ENCODE results near the gene CFAP300. TPM values are rescaled to one million over a fixed set of nuclear protein-coding genes. Genes with fewer than 3 reads are reported as not detected.

CFAP300 gene
- total and polyA plus RNA-seq, 2 experiments from 2014 or later, result 1.5 to 2.9 TPM

DNA sequence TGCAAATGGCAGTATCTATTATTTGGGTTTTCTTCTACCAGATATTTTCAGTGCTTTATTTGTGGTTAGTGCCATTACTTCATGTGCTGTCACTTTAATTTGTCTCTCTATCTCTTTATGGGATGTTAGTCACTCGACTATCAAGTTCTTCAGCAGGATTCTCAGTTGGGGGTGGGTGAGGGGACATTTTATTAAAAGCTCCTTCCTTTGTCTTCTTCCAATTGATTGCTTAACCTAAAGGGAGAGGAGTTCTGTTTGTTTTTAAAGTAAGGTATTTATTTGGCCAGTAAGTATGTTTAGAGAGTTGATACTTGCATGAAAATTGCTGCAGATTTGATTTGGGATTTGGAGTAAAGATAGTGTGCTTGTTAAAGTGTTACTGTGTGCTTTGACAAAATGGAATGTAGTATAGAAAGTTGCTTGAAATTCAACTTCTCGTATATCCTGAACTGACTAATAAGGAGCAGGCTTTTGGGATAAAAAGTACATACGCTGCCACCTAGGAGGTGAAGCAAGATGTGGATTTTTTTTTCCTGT, 73.3 kb downstream of the CFAP300 start:
- Histone ChIP-seq H3K27ac (peak overlapping the region; percentile 56), H3K4me2 (peak overlapping the region; percentile 64), H3K4me1 (ENCODE audit: insufficient read depth) (peaks cover 61% of the 10 kb centered on the region), H3K9me2 (replicated peaks; ENCODE audit: insufficient read depth) (no peaks in the 10 kb centered on the region), H3K27me3 (no peaks in the 10 kb centered on the region), H2AFZ (no peak overlapping the region), H3K79me2 (peaks cover 97% of the 10 kb centered on the region), H3K9me3 (ENCODE audit: low read depth) (peaks cover 5% of the 10 kb centered on the region), H4K20me1 (ENCODE audit: insufficient read depth, poor library complexity, severe bottlenecking) (peaks cover 59% of the 10 kb centered on the region), H3K4me3 (no peak overlapping the region), H3K36me3 (replicated peaks; ENCODE audit: insufficient read depth, low read depth) (peaks cover 4% of the 10 kb centered on the region)
- no peak for DNase-seq (ENCODE audit: low spot score)
- TF ChIP-seq EZH2phosphoT487 (IDR thresholded peaks at IDR 0.05; ENCODE audit: low read depth, severe bottlenecking, unreplicated experiment) (no peak), EZH2 (IDR thresholded peaks at IDR 0.05; ENCODE audit: borderline replicate concordance) (no peak)
- TF ChIP-seq, protein P1, sequence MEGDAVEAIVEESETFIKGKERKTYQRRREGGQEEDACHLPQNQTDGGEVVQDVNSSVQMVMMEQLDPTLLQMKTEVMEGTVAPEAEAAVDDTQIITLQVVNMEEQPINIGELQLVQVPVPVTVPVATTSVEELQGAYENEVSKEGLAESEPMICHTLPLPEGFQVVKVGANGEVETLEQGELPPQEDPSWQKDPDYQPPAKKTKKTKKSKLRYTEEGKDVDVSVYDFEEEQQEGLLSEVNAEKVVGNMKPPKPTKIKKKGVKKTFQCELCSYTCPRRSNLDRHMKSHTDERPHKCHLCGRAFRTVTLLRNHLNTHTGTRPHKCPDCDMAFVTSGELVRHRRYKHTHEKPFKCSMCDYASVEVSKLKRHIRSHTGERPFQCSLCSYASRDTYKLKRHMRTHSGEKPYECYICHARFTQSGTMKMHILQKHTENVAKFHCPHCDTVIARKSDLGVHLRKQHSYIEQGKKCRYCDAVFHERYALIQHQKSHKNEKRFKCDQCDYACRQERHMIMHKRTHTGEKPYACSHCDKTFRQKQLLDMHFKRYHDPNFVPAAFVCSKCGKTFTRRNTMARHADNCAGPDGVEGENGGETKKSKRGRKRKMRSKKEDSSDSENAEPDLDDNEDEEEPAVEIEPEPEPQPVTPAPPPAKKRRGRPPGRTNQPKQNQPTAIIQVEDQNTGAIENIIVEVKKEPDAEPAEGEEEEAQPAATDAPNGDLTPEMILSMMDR (IDR thresholded peaks at IDR 0.05; ENCODE audit: poor library complexity), result no peak
- 22% methylated on average over 3 of the region's 3 CpGs for WGBS (ENCODE audit: low lambda C conversion rate, missing lambda C conversion rate)

DNA sequence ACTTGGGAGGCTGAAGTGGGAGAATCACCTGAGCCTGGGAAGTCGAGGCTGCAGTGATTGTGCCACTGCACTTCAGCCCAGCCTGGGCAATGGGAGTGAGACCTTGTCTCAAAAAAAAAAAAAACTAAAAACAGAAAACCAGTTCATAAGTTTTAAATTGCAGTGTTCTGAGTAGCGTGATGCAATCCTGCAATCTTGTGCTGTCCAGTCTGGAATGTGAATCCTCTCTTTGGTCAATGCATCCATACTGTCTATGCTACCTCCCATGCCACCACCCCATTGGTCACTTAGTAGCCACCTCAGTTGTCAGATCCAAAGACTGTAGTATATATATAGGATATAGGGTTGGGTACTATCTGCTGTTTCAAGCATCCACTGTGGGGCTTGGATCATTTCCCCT, 74.1 kb downstream of the CFAP300 start:
- 98% methylated on average over 2 of the region's 2 CpGs for WGBS (ENCODE audit: low lambda C conversion rate, missing lambda C conversion rate)

More for the DNA sequence above, 74.1 kb downstream of the CFAP300 start:
- Histone ChIP-seq H4K20me1 (ENCODE audit: insufficient read depth, poor library complexity, severe bottlenecking) (peaks cover 56% of the 10 kb centered on the region), H3K4me3 (no peak overlapping the region), H3K36me3 (replicated peaks; ENCODE audit: insufficient read depth, low read depth) (peaks cover 4% of the 10 kb centered on the region), H3K4me1 (ENCODE audit: insufficient read depth) (peaks cover 55% of the 10 kb centered on the region), H3K4me2 (peak overlapping the region; percentile 64), H3K27me3 (no peaks in the 10 kb centered on the region), H3K9me2 (replicated peaks; ENCODE audit: insufficient read depth) (no peaks in the 10 kb centered on the region), H2AFZ (no peak overlapping the region), H3K79me2 (peaks cover 100% of the 10 kb centered on the region), H3K9me3 (ENCODE audit: low read depth) (peaks cover 5% of the 10 kb centered on the region), H3K27ac (peak overlapping the region; percentile 56)
- no peak for DNase-seq (ENCODE audit: low spot score)
- TF ChIP-seq, protein P1 (IDR thresholded peaks at IDR 0.05; ENCODE audit: poor library complexity), result no peak
- TF ChIP-seq EZH2 (IDR thresholded peaks at IDR 0.05; ENCODE audit: borderline replicate concordance) (no peak), EZH2phosphoT487 (IDR thresholded peaks at IDR 0.05; ENCODE audit: low read depth, severe bottlenecking, unreplicated experiment) (no peak)

Small RNA genes lying within 50 kb of the gene (small RNA-seq; reads per million reads assigned to genes)
- not detected for gene RNA5SP535

Other genes with a start within 250 kb of the CFAP300 start
- gene CEP126, start 132.4 kb upstream of the CFAP300 start, total RNA-seq, result 1.6 and 2.2 TPM in 2 replicates
- gene CEP126, start 132.4 kb upstream of the CFAP300 start, polyA plus RNA-seq, result 1.4 and 1.8 TPM in 2 replicates
- gene ANGPTL5, start 130.9 kb upstream of the CFAP300 start, total RNA-seq, result not detected in 2 replicates
- gene ANGPTL5, start 130.9 kb upstream of the CFAP300 start, polyA plus RNA-seq, result 0.06 and 0.12 TPM in 2 replicates
- 111 and 125 TPM in 2 replicates for gene YAP1, start 63.0 kb downstream of the CFAP300 start, total RNA-seq
- 20.6 and 28.5 TPM in 2 replicates for gene YAP1, start 63.0 kb downstream of the CFAP300 start, polyA plus RNA-seq

Data from hepatocyte (in vitro differentiated cells).